GM21737 (cell line): Measurements from ENCODE around the gene TMA7.

ENCODE experiments used
- ATAC-seq: cut with Tn5 transposase; IDR thresholded peaks from one replicate; pipeline ENCODE4 v1.9.1; 2021; ENCODE audit warnings: mild to moderate bottlenecking, moderate library complexity; ENCODE audit not compliant: unreplicated experiment

TMA7 gene

DNA sequence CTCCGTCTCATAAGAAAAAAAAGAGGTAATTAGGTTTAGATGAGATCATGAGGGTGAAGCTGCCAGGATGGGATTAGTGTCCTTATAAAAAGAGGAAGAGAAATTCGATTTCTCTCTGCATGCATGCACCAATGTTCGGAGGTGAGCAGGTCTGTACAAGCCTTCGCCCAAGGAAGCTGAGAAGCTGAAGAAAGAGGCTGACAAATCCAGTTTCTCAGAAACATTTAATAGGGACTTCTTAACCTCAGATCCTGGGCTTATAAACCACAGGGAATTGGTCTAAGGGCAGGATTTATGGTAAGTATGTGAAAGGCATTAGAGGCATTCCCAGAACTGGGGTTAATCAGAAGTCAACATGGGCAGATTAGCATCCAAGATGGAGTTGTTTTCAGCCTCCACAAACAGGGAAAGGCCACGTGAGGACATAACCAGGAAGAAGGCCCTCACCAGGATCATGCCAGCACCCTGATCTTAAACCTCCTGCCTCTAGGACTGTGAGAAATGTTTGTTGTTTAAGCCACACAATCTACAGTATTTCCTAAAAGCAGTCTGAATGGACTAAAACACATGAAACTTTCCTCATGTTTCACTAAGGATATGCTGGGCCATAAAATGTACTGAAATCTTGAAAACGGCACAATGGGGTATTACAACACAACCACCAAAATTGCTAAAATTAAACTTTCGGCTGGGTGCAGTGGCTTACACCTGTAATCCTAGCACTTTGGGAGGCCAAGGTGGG, 52.6 kb downstream of the TMA7 start:
- ATAC-seq = no peak

DNA sequence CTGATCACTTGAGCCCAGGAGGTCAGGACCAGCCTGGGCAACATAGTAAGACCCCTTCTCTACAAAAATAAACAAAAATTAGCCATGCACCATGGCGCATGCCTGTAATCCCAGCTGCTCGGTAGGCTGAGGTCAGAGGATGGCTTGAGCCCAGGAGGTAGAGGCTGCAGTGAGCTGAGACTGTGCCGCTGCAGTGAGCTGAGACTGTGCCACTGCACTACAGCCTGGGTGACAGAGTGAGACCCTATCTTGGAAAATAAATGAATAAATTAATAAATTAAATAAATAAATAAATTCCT, 53.1 kb downstream of the TMA7 start:
- ATAC-seq = no peak
